DLD1 (cell line): ENCODE measurements around the gene VPS4A.

Experiments used
- in situ Hi-C: cut with HindIII; loops from 2 replicates; pipeline ENCODE4 v1.10.0; 2017; ENCODE audit warnings: low sequenced_read_pairs

VPS4A gene

GRCh38 chr16:69306031-69306430 lies 5.1 kb upstream of the VPS4A start:
- in situ Hi-C loops = loop anchor here (10.0 kb wide), 1 partner anchor 141 kb away; no protein-coding TSS in a partner anchor

GRCh38 chr16:69307091-69307490 lies 4.1 kb upstream of the VPS4A start:
- in situ Hi-C loops = loop anchor here (10.0 kb wide), 1 partner anchor 142 kb away; no protein-coding TSS in a partner anchor

DNA sequence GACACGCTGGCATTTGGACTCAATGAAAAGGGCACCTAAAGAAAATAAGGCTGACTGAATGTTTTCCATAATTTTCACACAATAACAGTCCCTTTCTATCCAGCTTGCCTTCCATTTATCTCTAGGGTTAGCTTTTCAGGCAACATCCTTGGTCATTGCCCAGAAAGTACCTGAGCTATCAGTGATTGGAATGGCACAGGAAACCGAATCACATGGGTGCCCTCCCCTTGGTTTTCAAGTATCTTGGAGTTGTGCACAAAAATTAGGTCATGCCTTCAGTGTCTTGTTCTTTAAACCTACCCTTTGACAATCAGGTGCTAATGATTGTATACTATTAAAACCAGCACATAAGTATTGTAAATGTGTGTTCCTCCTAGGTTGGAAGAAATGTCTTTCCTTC lies 3.3 kb upstream of the VPS4A start:
- in situ Hi-C loops = loop anchor here (10.0 kb wide), 1 partner anchor 143 kb away; no protein-coding TSS in a partner anchor

- in situ Hi-C loops = loop anchor here (10.0 kb wide), 1 partner anchor 145 kb away; no protein-coding TSS in a partner anchor
Measured at GRCh38 chr16:69309316-69309715, 1.8 kb upstream of the VPS4A start.

DNA sequence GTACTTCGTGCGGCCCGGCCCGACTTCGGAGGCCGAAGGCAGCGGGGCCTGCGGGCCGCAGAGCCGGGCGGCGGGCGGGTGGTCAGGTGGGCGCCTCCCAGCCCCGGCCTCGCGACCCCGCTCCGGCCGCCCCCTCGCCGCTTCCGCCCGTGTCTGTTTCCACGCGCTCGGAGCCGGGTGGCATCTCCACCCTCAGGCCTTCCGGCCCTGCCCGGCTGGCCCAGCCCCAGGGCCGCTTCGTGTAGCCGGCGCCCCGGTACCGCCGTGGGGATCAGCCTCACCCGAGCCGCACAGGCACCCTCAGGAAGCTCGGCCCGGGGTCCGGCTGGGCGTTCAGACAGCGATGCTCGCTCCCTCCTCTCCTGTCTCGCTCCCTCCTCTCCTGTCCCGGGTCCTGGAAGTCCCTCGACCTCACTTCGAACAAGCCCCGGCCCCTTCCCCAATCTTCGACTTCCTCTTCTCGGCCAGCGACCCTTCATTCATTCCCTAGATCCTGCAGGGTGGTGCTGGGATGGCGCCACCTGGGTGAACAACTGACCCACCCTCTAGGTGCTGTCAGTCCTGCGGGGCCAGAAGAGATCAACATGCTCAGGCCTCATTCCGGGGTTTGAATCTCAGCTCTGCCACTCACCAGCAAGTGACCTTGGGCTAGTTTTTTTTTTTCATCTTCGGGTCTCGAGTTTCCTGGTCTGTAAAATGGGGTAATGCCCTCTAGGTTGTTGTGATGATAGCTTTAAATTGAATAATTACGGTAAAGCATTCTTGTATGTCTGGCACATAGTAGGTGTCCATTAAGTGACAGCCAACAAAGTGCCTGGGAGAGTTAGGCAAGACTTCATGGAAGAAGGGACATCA lies 610 bp downstream of the VPS4A start:
- in situ Hi-C loops = no loop called here

- in situ Hi-C loops = no loop called here
Measured at GRCh38 chr16:69313469-69313868, 2.3 kb downstream of the VPS4A start.

DNA sequence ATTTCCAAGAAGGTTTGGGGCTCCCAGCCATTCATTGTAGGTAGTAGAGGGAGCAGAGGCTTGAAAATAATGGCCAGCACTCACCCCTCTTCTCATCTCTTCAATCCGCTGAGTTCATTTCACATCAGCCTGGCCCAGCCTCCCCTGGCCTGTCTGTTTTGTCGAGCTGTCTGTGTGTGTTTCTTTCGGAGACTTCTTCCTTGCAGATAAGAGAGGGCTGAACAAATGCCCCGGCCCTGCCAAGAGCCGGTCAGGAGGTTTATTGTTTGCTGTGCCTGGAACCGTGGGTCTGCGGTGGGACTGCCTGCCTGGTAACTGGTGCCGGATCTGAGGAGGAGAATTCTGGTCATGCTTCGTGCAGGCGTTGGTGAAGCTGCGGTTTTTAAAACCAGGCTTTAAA lies 3.4 kb downstream of the VPS4A start:
- in situ Hi-C loops = no loop called here

DNA sequence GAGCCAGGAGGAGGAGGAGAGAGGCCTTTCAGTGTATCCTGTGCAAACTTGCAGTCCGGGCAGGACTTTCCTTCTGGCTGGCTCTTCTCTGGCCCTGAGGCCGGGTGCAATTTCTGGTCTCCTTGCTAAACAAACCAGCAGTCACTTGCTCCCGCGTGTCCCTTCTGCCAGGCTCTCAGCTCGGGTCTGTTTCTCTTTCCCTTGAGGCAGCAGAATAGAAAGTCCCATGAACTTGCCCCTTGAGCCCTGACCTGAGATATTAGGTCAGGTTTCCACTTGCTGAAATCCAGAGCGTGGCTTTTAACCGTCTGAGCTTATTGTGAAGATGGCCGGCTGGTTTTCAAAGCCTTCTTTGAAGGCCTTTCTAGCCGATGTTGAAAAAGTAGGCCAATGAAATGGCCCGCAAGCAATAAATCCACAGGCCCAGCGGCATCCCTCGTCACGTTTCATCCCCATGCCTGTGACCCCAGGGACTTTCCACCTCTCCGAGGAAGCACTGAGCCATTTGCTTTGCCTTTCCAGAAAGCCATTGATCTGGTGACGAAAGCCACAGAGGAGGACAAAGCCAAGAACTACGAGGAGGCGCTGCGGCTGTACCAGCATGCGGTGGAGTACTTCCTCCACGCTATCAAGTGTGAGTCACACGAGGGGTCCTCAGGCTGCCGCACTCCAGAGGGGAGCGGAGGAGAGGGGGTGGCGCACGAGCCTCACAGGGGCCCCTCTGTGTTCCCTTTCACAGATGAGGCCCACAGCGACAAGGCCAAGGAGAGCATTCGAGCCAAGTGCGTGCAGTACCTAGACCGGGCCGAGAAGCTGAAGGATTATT lies 4.5 kb downstream of the VPS4A start:
- in situ Hi-C loops = no loop called here

GRCh38 chr16:69316595-69317034 lies 5.5 kb downstream of the VPS4A start:
- in situ Hi-C loops = no loop called here

GRCh38 chr16:69318177-69318910 lies 7.2 kb downstream of the VPS4A start:
- in situ Hi-C loops = no loop called here

DNA sequence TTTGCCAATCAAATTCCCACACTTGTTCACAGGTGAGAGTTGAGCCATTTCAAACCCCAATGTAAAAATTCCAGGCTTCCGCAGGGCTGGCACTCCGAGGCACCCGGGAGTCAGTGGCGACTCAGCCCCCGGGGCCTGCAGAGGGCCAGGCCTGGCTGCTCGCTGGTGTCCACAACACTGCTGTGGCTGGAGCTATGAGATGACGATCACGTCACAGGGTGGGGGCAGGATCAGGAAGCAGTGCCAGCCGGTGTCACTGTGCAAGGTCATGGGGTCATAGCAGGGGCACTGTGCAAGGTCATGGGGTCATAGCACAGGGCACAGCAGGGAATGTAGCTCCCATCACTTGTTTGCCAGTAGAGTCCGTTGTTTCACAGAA lies 7.8 kb downstream of the VPS4A start:
- in situ Hi-C loops = no loop called here

DNA sequence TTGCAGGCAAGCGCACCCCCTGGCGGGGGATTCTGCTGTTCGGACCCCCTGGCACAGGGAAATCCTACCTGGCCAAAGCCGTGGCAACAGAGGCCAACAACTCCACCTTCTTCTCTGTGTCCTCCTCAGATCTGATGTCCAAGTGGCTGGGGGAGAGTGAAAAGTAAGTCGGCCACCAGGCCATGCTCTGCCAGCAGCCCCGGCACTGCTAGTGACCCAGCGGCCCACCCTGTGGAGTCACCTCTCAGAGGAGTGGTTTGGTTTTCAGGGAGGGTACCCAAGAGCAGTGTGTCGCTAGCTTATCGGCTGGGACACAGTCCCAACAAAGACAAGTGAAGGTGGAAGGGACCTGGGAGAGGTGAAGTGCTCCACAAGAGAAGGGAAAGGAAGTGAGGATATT lies 8.2 kb downstream of the VPS4A start:
- in situ Hi-C loops = no loop called here

DNA sequence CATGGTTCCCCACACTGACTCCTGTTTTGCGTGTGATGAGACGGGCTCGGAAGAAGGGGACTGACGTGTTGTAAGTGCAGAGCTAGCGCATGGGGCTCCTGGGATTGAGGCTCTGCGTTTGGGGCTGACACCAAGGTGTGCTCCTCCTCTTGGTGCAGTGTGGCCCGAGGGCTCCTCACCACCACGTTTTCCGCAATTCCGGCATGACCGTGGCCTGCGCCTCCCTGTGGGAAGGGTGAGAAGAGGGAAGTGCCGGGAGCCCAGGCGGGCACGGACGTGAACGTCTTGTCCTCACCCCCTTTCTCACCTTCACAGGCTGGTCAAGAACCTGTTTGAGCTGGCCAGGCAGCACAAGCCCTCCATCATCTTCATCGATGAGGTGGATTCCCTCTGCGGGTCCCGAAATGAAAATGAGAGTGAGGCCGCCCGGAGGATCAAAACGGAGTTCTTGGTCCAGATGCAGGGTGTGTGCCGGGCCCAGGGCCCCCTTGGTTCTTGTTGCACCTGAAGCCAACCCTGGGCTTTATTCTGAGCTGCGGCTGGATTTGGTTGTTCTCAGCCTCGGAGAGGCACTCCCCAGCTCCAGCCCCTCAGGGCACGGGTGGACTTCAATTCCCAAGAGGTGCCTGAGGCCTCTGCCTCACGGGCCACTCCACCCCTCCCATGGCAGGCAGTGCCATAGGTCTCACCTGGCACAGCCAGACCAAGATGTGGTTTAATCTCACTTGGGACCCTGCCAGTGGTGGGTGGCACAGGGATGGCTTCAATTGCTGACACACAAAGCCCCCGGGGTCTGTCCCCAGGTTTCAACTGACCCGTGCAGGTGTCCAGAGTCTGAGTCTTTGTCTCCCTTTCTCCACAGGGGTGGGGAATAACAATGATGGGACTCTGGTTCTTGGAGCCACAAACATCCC lies 8.9 kb downstream of the VPS4A start:
- in situ Hi-C loops = no loop called here

GRCh38 chr16:69320740-69321073 lies 9.6 kb downstream of the VPS4A start:
- in situ Hi-C loops = no loop called here

GRCh38 chr16:69321080-69321479 lies 9.9 kb downstream of the VPS4A start:
- in situ Hi-C loops = no loop called here

GRCh38 chr16:69322343-69322742 lies 11.2 kb downstream of the VPS4A start:
- in situ Hi-C loops = no loop called here

GRCh38 chr16:69323415-69323814 lies 12.3 kb downstream of the VPS4A start:
- in situ Hi-C loops = no loop called here

DNA sequence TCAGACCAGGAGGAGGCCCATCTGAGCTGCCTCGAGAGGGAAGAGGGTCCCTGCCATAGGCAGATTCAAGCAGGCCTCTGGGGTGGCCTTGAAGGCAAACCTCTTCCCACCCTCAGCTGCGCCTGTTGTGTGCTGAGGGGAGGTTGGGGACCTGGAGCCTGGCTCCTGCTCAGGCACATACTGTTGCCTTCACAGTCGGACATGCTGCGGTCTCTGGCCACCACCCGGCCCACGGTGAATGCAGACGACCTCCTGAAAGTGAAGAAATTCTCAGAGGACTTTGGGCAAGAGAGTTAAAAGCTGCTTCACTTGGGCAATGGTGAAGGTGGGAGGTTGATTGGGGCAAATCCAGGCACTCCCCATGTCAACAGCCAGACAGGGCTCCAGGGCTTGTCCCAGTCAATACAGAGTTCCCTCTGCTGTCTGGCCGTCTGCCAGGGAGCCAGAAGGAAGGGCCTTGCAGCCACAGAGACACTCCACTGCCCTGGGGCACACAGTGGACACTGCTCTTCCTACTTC lies 12.9 kb downstream of the VPS4A start:
- in situ Hi-C loops = no loop called here

- in situ Hi-C loops = no loop called here
Measured at GRCh38 chr16:69324585-69325253, 13.6 kb downstream of the VPS4A start.
